Coronary artery (tissue), 2 donors: ENCODE data around the gene BID.

Source experiments
- DNase-seq: peaks from one replicate; pipeline ENCODE4 v3.0.0-alpha.2; 2017; ENCODE audit warnings: low spot score
- H3K27ac ChIP-seq, 2 donors: fragments of 200-600 bp; sonication (generic); one replicate each; pipeline ENCODE4 v1.5.1; 2016 to 2019
- H3K4me3 ChIP-seq: fragments of 200-600 bp; sonication (generic); 2 replicates; pipeline ENCODE4 v1.5.1; 2016; ENCODE audit warnings: mild to moderate bottlenecking, moderate library complexity
- TF ChIP-seq, protein P1 (sequence below): fragments of 200-600 bp; sonication (generic); IDR thresholded peaks from one replicate; pipeline ENCODE4 v1.5.1; 2019; ENCODE audit warnings: antibody characterized with exemption

The BID gene

DNA sequence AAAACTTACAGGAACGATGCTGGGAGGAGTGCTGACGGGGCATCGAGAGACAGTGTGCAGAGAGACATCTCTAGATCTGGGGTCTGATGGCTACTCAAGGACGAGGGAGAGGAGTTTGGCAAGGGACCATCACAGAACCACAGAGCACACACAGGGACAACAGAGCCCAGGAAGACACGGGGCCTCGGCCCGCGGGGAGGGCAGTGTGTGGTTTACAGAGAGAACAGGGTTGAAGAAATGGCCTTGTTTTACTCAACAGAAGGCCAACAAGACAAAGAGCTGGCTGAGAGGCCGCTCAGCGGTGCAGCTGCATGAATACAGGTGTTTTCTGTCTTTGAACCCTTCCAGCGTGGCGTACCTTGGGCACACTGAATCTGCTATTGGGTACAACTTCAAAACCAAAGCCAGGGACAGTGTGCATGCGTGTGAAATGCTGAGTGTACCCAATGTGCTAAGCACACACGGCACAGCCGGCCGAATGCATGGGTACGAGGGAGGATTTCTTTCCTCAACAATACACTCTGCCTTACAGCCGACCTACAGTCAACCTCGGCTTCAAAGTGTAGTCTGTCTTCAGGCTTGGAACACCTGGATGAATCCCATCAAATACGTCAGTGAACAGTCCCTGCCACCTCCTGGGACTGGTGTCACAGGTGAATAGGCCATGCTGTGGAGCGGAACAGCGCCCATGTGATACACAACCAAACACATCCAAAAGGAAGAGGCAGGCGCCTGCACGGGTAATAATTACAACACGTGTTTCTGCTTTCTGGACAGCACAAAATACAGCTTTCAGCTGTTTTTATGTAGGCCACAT is 20.7 kb upstream of the BID start:
- TF ChIP-seq, protein P1, sequence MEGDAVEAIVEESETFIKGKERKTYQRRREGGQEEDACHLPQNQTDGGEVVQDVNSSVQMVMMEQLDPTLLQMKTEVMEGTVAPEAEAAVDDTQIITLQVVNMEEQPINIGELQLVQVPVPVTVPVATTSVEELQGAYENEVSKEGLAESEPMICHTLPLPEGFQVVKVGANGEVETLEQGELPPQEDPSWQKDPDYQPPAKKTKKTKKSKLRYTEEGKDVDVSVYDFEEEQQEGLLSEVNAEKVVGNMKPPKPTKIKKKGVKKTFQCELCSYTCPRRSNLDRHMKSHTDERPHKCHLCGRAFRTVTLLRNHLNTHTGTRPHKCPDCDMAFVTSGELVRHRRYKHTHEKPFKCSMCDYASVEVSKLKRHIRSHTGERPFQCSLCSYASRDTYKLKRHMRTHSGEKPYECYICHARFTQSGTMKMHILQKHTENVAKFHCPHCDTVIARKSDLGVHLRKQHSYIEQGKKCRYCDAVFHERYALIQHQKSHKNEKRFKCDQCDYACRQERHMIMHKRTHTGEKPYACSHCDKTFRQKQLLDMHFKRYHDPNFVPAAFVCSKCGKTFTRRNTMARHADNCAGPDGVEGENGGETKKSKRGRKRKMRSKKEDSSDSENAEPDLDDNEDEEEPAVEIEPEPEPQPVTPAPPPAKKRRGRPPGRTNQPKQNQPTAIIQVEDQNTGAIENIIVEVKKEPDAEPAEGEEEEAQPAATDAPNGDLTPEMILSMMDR, result no peak

DNA sequence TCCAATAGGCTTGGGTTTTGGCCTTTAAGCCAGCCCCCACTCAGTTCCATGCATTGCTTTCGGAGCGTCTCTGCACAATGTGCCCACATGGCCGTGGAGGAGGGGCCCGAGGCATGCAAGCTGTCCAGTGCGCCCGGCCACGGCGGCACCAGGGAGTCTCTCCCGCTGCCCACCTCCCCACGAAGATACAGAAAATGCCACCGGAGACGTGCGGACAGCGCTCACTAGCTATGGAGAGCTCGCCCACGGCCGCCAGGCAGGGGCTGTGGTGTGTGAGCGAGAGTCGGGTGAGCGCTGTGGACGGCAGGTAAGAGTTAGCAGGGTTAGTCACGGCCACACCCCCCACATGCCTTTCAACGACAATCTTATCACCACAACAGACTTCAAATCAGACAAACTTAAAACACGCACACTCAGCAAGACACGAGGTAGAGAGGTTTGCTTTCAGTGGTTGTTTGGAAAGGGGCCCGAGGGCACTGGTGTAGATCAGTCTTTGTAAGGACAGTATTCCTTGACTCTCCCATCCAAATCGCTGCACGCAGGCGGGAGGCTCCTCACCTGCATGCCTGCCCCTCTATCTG is 18.7 kb upstream of the BID start:
- TF ChIP-seq, protein P1, result no peak
- no peak overlapping the region for H3K4me3 ChIP-seq
- no peak overlapping the region for H3K27ac ChIP-seq
- no peak for DNase-seq

More for the DNA sequence above, 20.7 kb upstream of the BID start:
- no peak overlapping the region for H3K4me3 ChIP-seq
- no peak overlapping the region for H3K27ac ChIP-seq
- no peak for DNase-seq

DNA sequence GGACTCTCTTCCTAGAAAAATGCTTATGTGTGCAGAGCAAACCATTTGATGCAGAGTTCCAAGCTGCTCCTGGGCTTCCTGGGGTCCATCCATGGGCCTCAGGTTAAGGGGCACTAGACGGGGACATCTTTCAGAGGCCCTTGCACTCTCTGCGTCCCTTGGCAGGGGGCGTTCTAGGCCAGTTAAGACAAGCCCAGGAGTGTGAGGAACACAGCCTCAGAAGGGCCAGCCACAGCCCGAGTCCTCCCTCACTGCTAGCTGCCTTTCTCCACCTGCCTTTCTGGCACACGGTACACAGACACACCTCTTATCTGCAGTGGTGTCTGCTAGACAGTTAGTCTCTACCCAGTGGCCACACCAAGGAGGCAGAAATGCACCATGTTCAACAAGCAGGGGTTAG is 18.0 kb upstream of the BID start:
- Histone ChIP-seq H3K4me3 (no peak overlapping the region), H3K27ac (no peak overlapping the region)
- TF ChIP-seq, protein P1, result no peak
- no peak for DNase-seq

DNA sequence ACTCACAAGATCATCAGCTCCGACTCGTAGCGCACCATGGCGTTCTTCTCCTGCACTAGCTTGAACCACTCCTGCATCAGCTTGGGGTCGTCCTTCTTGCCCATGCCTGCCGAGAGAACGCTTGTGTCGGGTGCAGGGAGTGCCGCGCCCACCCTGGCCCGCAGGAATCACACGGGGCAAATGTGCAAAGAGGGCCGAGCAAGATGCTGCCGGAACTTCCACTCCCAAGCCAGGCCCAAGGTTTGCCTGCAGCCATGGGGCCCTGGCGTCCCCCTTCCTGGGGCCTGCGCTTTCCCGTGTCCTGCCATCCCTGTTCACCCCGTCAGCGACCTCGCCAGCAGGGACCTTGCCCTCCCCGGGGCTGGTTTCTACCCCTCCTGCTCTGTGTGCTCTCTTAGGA is 16.9 kb upstream of the BID start:
- TF ChIP-seq, protein P1, result no peak
- no peak for DNase-seq
- no peak overlapping the region for H3K4me3 ChIP-seq
- H3K27ac ChIP-seq, result no peak overlapping the region

DNA sequence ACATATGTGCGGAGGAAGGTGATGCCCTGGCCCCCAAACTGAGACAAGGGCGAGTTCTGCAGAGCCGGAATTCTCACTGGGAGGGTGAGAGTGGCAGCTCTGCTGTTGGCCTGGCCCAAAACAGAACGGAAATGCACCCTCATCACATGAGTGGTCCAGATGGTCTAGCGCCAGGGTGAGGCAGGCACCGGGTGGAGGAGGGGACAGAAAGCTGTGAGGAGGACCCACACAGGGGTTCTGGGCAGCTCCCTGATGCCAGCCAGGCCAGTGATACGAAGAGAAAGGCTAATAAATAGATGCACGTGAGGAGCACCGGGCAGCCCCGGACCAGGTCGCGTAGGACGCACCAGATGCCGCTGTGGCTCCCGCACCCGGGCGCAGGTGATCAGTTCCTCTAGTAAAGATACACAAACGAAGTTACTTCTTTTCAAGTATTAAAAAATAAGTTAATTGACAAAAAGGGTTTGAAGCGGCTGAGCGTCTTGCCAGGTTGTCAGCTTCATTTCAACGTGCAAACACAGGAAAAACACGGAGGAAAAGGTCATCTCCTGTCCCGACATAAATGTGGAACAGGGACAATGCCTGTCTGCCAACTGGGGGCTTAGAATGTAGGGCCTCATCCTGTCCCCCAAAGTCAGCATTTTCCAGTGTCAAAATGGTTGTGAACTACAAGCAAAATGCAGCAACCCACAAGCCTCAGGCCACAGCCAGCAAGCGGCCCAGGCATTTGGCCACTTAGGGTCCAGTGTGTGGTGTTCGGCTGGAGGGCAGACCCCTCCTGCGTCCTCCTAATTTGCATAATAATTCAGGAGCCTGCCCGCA is 15.3 kb upstream of the BID start:
- TF ChIP-seq, protein P1, result no peak
- H3K27ac ChIP-seq, result no peak overlapping the region
- no peak for DNase-seq

DNA sequence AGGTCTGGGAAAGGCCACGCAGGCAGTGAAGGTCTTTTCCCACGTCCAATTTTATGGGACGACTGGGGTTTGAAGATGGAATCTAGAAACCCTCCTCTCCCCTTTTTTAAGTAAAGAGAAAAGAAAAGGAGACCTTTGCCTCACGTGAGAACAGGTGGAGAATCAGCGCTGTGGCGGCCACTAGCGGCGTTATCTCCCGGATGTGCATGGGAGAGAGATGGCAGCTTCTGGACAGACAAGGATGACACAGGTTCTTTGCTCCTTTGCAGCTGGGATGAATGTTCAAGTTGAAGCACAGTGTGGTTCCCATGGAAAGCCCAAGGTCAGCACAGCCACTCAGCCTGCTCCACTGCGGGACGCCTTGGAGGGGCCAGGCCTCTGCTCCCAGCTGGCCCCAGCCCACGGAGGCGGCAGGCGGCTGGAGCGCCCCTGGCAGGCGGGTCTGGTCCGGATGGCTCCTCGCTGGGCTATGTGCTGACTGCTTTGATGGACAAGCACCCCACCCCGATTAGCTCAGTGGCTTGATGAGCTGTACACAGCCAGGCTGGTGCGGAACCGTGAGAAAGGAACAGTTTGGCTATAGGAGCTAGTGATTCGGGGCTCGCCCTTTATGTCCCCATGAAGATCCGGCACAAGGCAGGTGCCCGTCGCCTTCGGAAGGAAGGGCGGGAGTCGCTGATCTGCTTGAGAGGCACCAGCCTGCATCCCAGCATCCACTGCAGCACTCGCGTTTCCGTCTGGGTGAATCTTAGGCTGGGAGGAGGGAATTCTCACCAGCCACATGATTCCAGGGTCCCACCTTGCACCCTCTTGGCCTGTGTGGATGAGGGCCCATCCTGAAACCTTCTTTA is 14.5 kb upstream of the BID start:
- no peak overlapping the region for H3K27ac ChIP-seq
- H3K4me3 ChIP-seq, result no peak overlapping the region
- TF ChIP-seq, protein P1, result no peak
- no peak for DNase-seq

More for the DNA sequence above, 15.3 kb upstream of the BID start:
- H3K4me3 ChIP-seq, result no peak overlapping the region
